22Rv1 (cell line): ENCODE data around the gene DHX40.

ENCODE experiments used
- CTCF ChIP-seq: fragments of 450-650 bp; IDR thresholded peaks from 2 replicates; pipeline ENCODE4 v1.5.1; 2017; ENCODE audit warnings: mild to moderate bottlenecking
- ZFX ChIP-seq: fragments of 450-650 bp; IDR thresholded peaks from 2 replicates; pipeline ENCODE4 v1.6.1; 2017; ENCODE audit warnings: antibody characterized with exemption, borderline replicate concordance

- no peak for TF ChIP-seq CTCF
- no peak for TF ChIP-seq ZFX
These were observed 34.9 kb upstream of the DHX40 start for GRCh38 chr17:59530531-59530930.
